GM19397 (cell line): ENCODE measurements around the gene BLVRB.
A peak's percentile ranks its signal among the peaks of the same experiment; 100 is the strongest.
"Not testable (repeated sequence)": the region's sequence is repeated elsewhere in the genome, so short reads cannot be mapped to it uniquely, and the experiment has no call there.

Experiments used
- ATAC-seq: cut with Tn5 transposase; IDR thresholded peaks from one replicate; pipeline ENCODE4 v1.9.1; 2021; ENCODE audit warnings: mild to moderate bottlenecking, moderate library complexity; ENCODE audit not compliant: unreplicated experiment

BLVRB gene

GRCh38 chr19:40410030-40410389 is 55.5 kb downstream of the BLVRB start:
- ATAC-seq: no peak

- not testable (repeated sequence) for ATAC-seq
Measured at GRCh38 chr19:40408598-40408925, 57.0 kb downstream of the BLVRB start.

GRCh38 chr19:40407714-40408597 is 57.6 kb downstream of the BLVRB start:
- ATAC-seq: no peak

- ATAC-seq: peak; percentile 67
Measured at GRCh38 chr19:40403262-40403984, 62.1 kb downstream of the BLVRB start.

GRCh38 chr19:40400559-40400958 is 65.0 kb downstream of the BLVRB start:
- no peak for ATAC-seq

- no peak for ATAC-seq
Measured at GRCh38 chr19:40398417-40399131, 67.0 kb downstream of the BLVRB start.
